Sigmoid colon (tissue), 4 donors: ENCODE measurements around the gene FAM3A.

Source experiments
- EP300 ChIP-seq, 4 donors: sonication (generic); formaldehyde crosslinking; IDR thresholded peaks; one replicate each; pipeline ENCODE4 v1.6.1; 2017; ENCODE audit warnings: antibody characterized with exemption in 4 of 4
- POLR2A ChIP-seq, 2 donors: fragments of 450-650 bp; IDR thresholded peaks; one replicate each; pipeline ENCODE4 v1.6.1; 2016; ENCODE audit warnings: antibody characterized with exemption in 2 of 2, mild to moderate bottlenecking in 2 of 2, moderate library complexity in 2 of 2
- POLR2AphosphoS5 ChIP-seq, 4 donors: sonication (generic); formaldehyde crosslinking; IDR thresholded peaks; one replicate each; pipeline ENCODE4 v1.6.1; 2017; ENCODE audit warnings: antibody characterized with exemption in 4 of 4
- TF ChIP-seq, protein P1 (sequence below), 4 experiments: fragments of 450-650 bp in 3 of 4; fragments of 200-600 bp in 1 of 4; IDR thresholded peaks; one replicate each; pipeline ENCODE4 v1.5.1; 2016 to 2019; ENCODE audit warnings: antibody characterized with exemption in 4 of 4, mild to moderate bottlenecking in 3 of 4, moderate library complexity in 2 of 4

DNA sequence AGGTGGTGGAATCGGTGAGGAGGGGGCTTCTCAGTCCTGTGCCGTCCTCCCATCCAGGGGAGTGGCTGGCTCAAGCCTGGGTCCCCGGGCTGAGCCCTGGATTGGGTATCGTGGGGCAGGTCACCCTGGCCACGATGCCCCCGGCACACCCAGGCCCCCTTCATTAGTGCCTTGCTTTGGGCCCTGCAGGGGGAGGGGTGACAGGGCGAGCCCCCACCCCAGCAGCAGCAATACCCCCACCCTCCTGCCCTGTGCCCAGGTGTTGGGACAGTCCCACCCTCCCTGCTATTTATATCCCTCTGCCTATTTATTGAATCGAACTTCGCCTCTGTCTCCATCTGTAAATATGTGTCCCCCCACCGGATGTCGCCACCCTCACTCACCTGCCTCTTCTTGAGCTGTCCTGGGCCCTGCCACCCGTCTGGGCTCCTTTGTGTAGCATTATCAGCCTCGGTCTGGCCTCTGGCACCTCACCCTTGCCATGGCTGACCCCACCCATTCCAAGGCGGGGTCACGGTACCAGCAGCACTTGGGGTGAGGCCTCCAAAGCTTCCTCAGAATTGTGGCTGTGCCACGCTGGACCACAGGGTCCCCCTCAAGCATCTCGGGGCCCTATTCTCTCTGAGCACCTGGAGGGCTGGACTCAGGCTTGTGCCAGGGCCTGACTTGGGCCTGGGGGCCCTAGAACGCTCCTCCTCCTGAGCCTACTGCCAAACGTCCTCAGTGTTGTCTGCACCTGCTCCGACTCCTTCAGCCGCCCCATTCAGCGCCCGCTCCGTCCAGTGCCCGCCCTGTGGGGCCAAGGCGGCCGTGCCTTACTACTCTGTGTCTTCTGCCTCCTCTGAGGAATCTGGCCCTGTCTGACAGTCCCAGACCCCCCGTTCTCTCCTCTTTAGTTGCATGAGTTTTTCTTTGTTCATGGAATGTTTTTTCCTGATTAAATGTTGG, 43.1 kb downstream of the FAM3A start:
- TF ChIP-seq, protein P1, sequence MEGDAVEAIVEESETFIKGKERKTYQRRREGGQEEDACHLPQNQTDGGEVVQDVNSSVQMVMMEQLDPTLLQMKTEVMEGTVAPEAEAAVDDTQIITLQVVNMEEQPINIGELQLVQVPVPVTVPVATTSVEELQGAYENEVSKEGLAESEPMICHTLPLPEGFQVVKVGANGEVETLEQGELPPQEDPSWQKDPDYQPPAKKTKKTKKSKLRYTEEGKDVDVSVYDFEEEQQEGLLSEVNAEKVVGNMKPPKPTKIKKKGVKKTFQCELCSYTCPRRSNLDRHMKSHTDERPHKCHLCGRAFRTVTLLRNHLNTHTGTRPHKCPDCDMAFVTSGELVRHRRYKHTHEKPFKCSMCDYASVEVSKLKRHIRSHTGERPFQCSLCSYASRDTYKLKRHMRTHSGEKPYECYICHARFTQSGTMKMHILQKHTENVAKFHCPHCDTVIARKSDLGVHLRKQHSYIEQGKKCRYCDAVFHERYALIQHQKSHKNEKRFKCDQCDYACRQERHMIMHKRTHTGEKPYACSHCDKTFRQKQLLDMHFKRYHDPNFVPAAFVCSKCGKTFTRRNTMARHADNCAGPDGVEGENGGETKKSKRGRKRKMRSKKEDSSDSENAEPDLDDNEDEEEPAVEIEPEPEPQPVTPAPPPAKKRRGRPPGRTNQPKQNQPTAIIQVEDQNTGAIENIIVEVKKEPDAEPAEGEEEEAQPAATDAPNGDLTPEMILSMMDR (IDR thresholded peaks at IDR 0.05), result no peak
- TF ChIP-seq POLR2A (IDR thresholded peaks at IDR 0.05) (no peak), EP300 (IDR thresholded peaks at IDR 0.05) (no peak), POLR2AphosphoS5 (IDR thresholded peaks at IDR 0.05) (no peak)
